Mesendoderm (in vitro differentiated cells): ENCODE data around the gene ARMC9.

Source experiments
- DNase-seq: peaks from one replicate; pipeline ENCODE4 v3.0.0; 2013
- H2AK5ac ChIP-seq: 2 replicates; pipeline ENCODE4 v1.6.1; 2013; ENCODE audit warnings: low read length, inconsistent platforms
- H2BK120ac ChIP-seq: 2 replicates; pipeline ENCODE4 v1.6.1; 2013; ENCODE audit warnings: low read depth, mild to moderate bottlenecking, low read length, moderate library complexity, mixed read lengths
- H2BK15ac ChIP-seq: replicated peaks from 2 replicates; pipeline ENCODE4 v1.6.1; 2013; ENCODE audit warnings: low read depth, mild to moderate bottlenecking, moderate library complexity
- H2BK5ac ChIP-seq: 2 replicates; pipeline ENCODE4 v1.6.1; 2013; ENCODE audit warnings: low read length, inconsistent platforms
- H3K18ac ChIP-seq: 2 replicates; pipeline ENCODE4 v1.6.1; 2013; ENCODE audit warnings: mild to moderate bottlenecking, low read length, mixed read lengths
- H3K23ac ChIP-seq: one replicate; pipeline ENCODE4 v1.6.1; 2013; ENCODE audit warnings: low read length
- H3K27ac ChIP-seq: 2 replicates; pipeline ENCODE4 v1.5.1; 2013; ENCODE audit warnings: low read depth, mild to moderate bottlenecking, inconsistent platforms, low read length, moderate library complexity
- H3K27me3 ChIP-seq: 2 replicates; pipeline ENCODE4 v1.6.1; 2013; ENCODE audit warnings: low read length, control low read depth, mild to moderate bottlenecking, inconsistent platforms; ENCODE audit not compliant: insufficient read depth, poor library complexity
- H3K36me3 ChIP-seq: 2 replicates; pipeline ENCODE4 v1.6.1; 2013; ENCODE audit warnings: low read length, inconsistent platforms; ENCODE audit not compliant: control insufficient read depth, insufficient read depth
- H3K4ac ChIP-seq: one replicate; pipeline ENCODE4 v1.6.1; 2013; ENCODE audit warnings: low read depth, mild to moderate bottlenecking, low read length, moderate library complexity
- H3K4me1 ChIP-seq: 2 replicates; pipeline ENCODE4 v1.6.1; 2013; ENCODE audit warnings: low read depth, low read length, inconsistent platforms; ENCODE audit not compliant: control insufficient read depth
- H3K4me2 ChIP-seq: 2 replicates; pipeline ENCODE4 v1.6.1; 2013; ENCODE audit warnings: low read length
- H3K4me3 ChIP-seq: 2 replicates; pipeline ENCODE4 v1.5.1; 2013; ENCODE audit warnings: mild to moderate bottlenecking, low read length
- H3K56ac ChIP-seq: one replicate; pipeline ENCODE4 v1.6.1; 2013; ENCODE audit warnings: low read length
- H3K79me1 ChIP-seq: 2 replicates; pipeline ENCODE4 v1.6.1; 2013; ENCODE audit warnings: low read length, inconsistent platforms
- H3K79me2 ChIP-seq: 2 replicates; pipeline ENCODE4 v1.6.1; 2013; ENCODE audit warnings: mild to moderate bottlenecking, low read length; ENCODE audit not compliant: control insufficient read depth, insufficient read depth
- H3K9ac ChIP-seq: 2 replicates; pipeline ENCODE4 v1.6.1; 2013; ENCODE audit warnings: low read length, inconsistent platforms
- H4K5ac ChIP-seq: one replicate; pipeline ENCODE4 v1.6.1; 2013; ENCODE audit warnings: low read length
- H4K8ac ChIP-seq: one replicate; pipeline ENCODE4 v1.6.1; 2013; ENCODE audit warnings: low read depth, mild to moderate bottlenecking, control low read depth, low read length, moderate library complexity
- WGBS: extraction: QIAGEN DNeasy Blood & Tissue Kit; methylation state at CpG from one replicate; pipeline ENCODE4 v1.1.7; 2013; ENCODE audit warnings: low lambda C conversion rate, missing lambda C conversion rate; ENCODE audit not compliant: insufficient coverage; ENCODE audit errors: extremely low coverage; 5-methylcytosine and 5-hydroxymethylcytosine counted together

The ARMC9 gene

DNA sequence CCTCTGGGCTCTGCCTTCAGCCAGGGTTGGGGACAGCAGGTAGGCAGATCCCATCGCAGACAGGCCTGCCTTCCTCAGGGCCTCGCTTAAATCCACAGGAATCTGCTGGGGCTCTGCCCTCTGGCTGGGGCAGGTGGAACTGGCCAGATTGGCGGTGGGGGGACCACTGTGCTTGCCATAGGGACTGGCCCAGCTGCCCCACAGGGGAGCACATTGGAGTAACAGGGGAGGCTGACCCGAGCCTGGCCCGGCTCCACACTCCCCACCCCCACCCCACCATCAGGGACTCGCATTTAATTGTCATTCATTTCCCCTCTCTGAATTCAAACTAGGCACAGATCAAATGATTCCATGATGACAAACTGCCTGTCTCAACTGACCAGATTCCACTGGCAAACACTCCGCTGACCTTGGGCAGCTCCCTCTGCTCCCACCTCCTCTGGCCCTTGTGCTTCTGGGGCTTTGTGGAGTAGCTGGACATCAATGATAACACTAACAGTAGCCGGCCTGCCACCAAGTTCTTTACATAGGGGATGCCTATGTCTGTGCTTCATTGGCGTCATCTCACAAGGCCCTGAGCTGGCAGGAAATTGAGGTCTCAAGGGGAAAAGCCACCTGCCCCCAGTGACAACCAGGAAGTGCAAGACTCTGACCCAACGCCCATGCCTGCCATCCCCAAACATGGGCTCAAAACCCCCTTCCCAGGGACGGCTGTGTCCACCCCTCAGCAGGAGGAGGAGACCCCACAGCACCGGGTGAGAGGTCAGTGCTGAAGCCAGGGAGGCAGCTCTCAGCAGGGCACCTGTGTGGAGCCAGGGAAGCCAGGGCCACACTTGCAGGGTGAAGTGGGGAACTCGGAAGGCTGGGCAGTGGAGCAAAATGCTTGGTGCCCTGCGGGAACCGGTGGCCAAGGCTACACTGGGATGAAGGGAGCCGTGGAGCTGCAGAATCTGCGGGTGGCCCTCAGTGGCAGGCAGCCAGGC lies 195.0 kb downstream of the ARMC9 start:
- Histone ChIP-seq H4K5ac (no peak overlapping the region), H3K4me1 (peaks cover 8% of the 10 kb centered on the region), H3K79me1 (peaks cover 3% of the 10 kb centered on the region), H3K36me3 (peaks cover 4% of the 10 kb centered on the region), H3K56ac (peak overlapping the region; percentile 67), H3K9ac (peak overlapping the region; percentile 29), H3K27me3 (no peaks in the 10 kb centered on the region), H2BK15ac (no peak overlapping the region), H3K79me2 (peaks cover 26% of the 10 kb centered on the region), H3K18ac (no peak overlapping the region), H2BK5ac (no peak overlapping the region), H2AK5ac (peak overlapping the region; percentile 83), H3K4me2 (no peak overlapping the region), H4K8ac (no peak overlapping the region), H2BK120ac (no peak overlapping the region), H3K4me3 (no peak overlapping the region), H3K4ac (no peak overlapping the region), H3K27ac (no peak overlapping the region), H3K23ac (no peak overlapping the region)
- no CpG with 5 or more reads among the region's 17 CpGs for WGBS
- DNase-seq, result peak; percentile 74

GRCh38 chr2:231394211-231395141 lies 196.0 kb downstream of the ARMC9 start:
- peak overlapping the region; percentile 69 for H3K9ac ChIP-seq
- no peak overlapping the region for H3K23ac ChIP-seq
- no CpG with 5 or more reads among the region's 13 CpGs for WGBS
- H3K79me1 ChIP-seq, result peaks cover 3% of the 10 kb centered on the region
- no peak overlapping the region for H4K8ac ChIP-seq
- H3K27ac ChIP-seq, result no peak overlapping the region
- H3K56ac ChIP-seq, result peak overlapping the region; percentile 86
- no peak overlapping the region for H3K4ac ChIP-seq
- H2BK15ac ChIP-seq, result no peak overlapping the region
- no peak overlapping the region for H3K4me2 ChIP-seq
- no peak overlapping the region for H4K5ac ChIP-seq
- H3K27me3 ChIP-seq, result no peaks in the 10 kb centered on the region
- H2BK5ac ChIP-seq, result peak overlapping the region; percentile 51
- H2AK5ac ChIP-seq, result peak overlapping the region; percentile 83
- peaks cover 4% of the 10 kb centered on the region for H3K36me3 ChIP-seq
- no peak overlapping the region for H3K4me3 ChIP-seq
- no peak overlapping the region for H3K18ac ChIP-seq
- peaks cover 8% of the 10 kb centered on the region for H3K4me1 ChIP-seq
- peak; percentile 89 for DNase-seq
- no peak overlapping the region for H2BK120ac ChIP-seq
- peaks cover 36% of the 10 kb centered on the region for H3K79me2 ChIP-seq

- H2BK120ac ChIP-seq, result no peak within 1 kb of the TSS
- H3K23ac ChIP-seq, result no peak within 1 kb of the TSS
- H3K4ac ChIP-seq, result peak within 1 kb of the TSS; percentile 44
- H2BK15ac ChIP-seq, result no peak within 1 kb of the TSS
- H3K4me2 ChIP-seq, result peak within 1 kb of the TSS; percentile 91
- H3K18ac ChIP-seq, result peak within 1 kb of the TSS; percentile 78
- no peak within 1 kb of the TSS for H4K5ac ChIP-seq
- H3K56ac ChIP-seq, result peak within 1 kb of the TSS; percentile 87
- peak within 1 kb of the TSS; percentile 66 for H3K4me3 ChIP-seq
- H3K9ac ChIP-seq, result peak within 1 kb of the TSS; percentile 84
- WGBS, result no CpG with 5 or more reads among the region's 95 CpGs
- H4K8ac ChIP-seq, result no peak within 1 kb of the TSS
- peaks cover 7% of the 10 kb centered on the region for H3K79me1 ChIP-seq
- peaks cover 12% of the 10 kb centered on the region for H3K4me1 ChIP-seq
- H2BK5ac ChIP-seq, result peak within 1 kb of the TSS; percentile 51
- no peaks in the 10 kb centered on the region for H3K27me3 ChIP-seq
- peaks cover 40% of the 10 kb centered on the region for H3K79me2 ChIP-seq
- H3K27ac ChIP-seq, result no peak within 1 kb of the TSS
- no peak for DNase-seq
- H3K36me3 ChIP-seq, result peaks cover 5% of the 10 kb centered on the region
- H2AK5ac ChIP-seq, result no peak within 1 kb of the TSS
Measured at GRCh38 chr2:231395188-231396057, 197.0 kb downstream of the ARMC9 start, which contains the start of gene B3GNT7. Gene B3GNT7 (plus strand): TSS chr2:231395710. CDS start chr2:231395804, 94 bp downstream.

- Histone ChIP-seq H3K4me3 (peak overlapping the region; percentile 66), H2BK120ac (no peak overlapping the region), H3K18ac (peak overlapping the region; percentile 78), H3K27me3 (no peaks in the 10 kb centered on the region), H3K4ac (peak overlapping the region; percentile 44), H3K4me1 (peaks cover 13% of the 10 kb centered on the region), H3K36me3 (peaks cover 5% of the 10 kb centered on the region), H3K79me1 (peaks cover 7% of the 10 kb centered on the region), H3K56ac (peak overlapping the region; percentile 87), H4K5ac (no peak overlapping the region), H2BK5ac (no peak overlapping the region), H3K9ac (peak overlapping the region; percentile 84), H3K27ac (no peak overlapping the region), H3K79me2 (peaks cover 40% of the 10 kb centered on the region), H2BK15ac (no peak overlapping the region), H4K8ac (no peak overlapping the region), H2AK5ac (no peak overlapping the region), H3K23ac (no peak overlapping the region), H3K4me2 (peak overlapping the region; percentile 91)
- no CpG with 5 or more reads among the region's 41 CpGs for WGBS
- no peak for DNase-seq
Measured at GRCh38 chr2:231396058-231396821, 197.8 kb downstream of the ARMC9 start.
